Measurements from ENCODE around the gene MFRP.

The MFRP gene

DNA sequence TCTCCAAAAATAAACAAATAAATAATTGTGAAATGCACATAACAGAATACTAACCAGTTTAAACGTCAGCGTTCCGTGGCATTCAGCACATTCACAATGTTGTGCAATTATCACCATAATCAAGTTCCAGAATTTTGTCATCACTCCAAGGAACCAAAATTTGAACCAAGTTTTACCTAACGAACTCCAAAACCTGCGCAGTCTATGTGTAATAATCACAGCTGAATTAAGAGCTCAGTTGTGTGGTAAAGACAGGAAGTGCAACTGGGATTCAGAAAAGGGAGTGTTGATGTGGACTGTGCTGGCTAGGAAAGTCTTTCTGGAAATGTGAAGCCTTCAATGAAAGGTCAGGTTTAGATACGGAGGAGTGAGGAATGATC, 24.2 kb downstream of the MFRP start:
- no peak for DNase-seq
- no peak overlapping the region for H3K4me3 ChIP-seq (ENCODE audit: low read depth, low read length)

DNA sequence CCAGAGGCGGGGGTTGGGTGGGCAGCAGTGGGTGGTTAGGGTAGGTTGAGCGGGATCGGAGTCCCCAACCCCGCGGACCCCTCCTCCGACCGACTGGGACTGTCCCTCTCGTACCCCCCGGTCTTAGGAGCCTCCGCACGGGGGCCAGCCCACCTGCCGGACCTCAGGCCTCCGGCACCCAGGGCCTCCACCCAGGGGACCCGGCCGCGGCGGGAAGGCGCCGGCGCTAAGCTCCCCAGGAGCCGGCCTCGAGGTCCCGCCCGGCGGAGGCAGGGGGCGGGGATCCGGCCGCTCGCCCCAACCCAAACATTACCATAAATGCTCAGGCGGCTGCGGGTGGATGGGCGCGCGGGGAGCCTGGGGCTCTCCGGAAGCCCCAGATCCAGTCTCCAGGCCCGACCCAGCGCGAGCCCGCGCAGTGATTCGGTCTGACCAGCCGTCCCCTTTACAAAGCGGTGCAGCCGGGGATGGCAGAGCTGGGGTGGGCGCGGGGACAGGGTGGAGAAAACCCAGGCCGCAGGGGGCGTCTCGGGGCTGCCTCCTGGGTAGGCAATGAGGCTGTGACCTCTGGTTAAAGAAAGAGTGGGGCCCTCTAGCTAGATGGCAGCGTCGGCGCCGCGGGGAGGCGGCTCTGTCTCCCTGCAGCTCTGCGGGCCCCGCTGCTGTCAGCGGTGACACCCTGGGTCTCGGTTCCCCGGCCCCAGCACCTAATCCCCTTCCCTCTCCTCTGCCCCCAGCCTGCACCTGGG, 25.6 kb downstream of the MFRP start:
- DNase-seq: no peak
- no peak for TF ChIP-seq CTCF (IDR thresholded peaks at IDR 0.05; ENCODE audit: low read depth, low read length)
- H3K27me3 ChIP-seq: no peaks in the 10 kb centered on the region
- H3K9me3 ChIP-seq: no peaks in the 10 kb centered on the region
- no peak overlapping the region for H3K4me3 ChIP-seq (ENCODE audit: low read depth, low read length)
- H3K4me1 ChIP-seq: peaks cover 21% of the 10 kb centered on the region
- H3K36me3 ChIP-seq: no peaks in the 10 kb centered on the region

More for the DNA sequence above, 24.2 kb downstream of the MFRP start:
- TF ChIP-seq CTCF (IDR thresholded peaks at IDR 0.05; ENCODE audit: low read depth, low read length): no peak; the same call in 1 of the 2 replicates
- Histone ChIP-seq H3K27me3 (no peaks in the 10 kb centered on the region), H3K4me1 (peaks cover 20% of the 10 kb centered on the region), H3K36me3 (no peaks in the 10 kb centered on the region), H3K9me3 (no peaks in the 10 kb centered on the region)

- H3K27me3 ChIP-seq: no peaks in the 10 kb centered on the region
- H3K4me1 ChIP-seq: peaks cover 21% of the 10 kb centered on the region
- H3K36me3 ChIP-seq: no peaks in the 10 kb centered on the region
- DNase-seq: no peak
- no peaks in the 10 kb centered on the region for H3K9me3 ChIP-seq
- H3K4me3 ChIP-seq (ENCODE audit: low read depth, low read length): no peak overlapping the region
- no peak for TF ChIP-seq CTCF (IDR thresholded peaks at IDR 0.05; ENCODE audit: low read depth, low read length)
These were observed 26.2 kb downstream of the MFRP start for GRCh38 chr11:119320240-119320775.

GRCh38 chr11:119319700-119320239, 26.7 kb downstream of the MFRP start:
- Histone ChIP-seq H3K4me1 (peaks cover 21% of the 10 kb centered on the region), H3K4me3 (ENCODE audit: low read depth, low read length) (no peak overlapping the region), H3K36me3 (no peaks in the 10 kb centered on the region), H3K27me3 (no peaks in the 10 kb centered on the region), H3K9me3 (no peaks in the 10 kb centered on the region)
- TF ChIP-seq CTCF (IDR thresholded peaks at IDR 0.05; ENCODE audit: low read depth, low read length): no peak
- DNase-seq: no peak

DNA sequence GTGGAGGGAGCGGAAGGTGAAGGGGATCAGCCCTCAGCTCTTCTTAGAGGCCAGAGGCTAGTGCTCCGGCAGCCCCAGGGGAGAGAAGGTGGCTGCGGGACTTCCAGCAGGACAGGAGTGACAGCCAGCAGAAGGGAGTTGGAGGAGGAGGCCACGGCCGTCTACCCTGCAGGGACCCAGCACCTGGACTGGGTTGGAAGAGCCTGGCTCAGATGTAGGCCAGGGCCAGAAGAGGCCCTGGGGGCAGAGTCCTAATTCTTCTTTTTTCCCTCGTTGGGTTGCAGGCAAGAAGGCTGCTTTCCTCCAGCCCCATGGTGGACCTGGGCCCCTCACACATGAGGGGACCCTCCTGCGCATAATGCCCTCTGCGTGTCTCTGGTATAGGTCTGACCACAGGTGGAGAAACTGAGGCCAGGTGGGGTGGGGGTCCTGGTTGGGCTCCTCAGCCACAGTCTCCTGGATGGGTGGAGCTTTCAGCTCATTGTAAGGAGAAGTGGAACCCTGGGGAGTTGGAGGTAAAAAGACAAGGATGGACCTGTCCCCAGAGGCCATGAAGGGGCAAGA, 27.3 kb downstream of the MFRP start:
- Histone ChIP-seq H3K27me3 (no peaks in the 10 kb centered on the region), H3K4me3 (ENCODE audit: low read depth, low read length) (no peak overlapping the region), H3K36me3 (no peaks in the 10 kb centered on the region), H3K9me3 (no peaks in the 10 kb centered on the region), H3K4me1 (peaks cover 21% of the 10 kb centered on the region)
- no peak for TF ChIP-seq CTCF (IDR thresholded peaks at IDR 0.05; ENCODE audit: low read depth, low read length)
- no peak for DNase-seq

All from BE2C (cell line).